ENCODE results near the gene CDK6. TPM values are rescaled to one million over a fixed set of nuclear protein-coding genes. Genes with fewer than 3 reads are reported as not detected.

CDK6 gene
- total RNA-seq, 1 donor, result 45.6 TPM

- no peak for DNase-seq (ENCODE audit: insufficient read length, low spot score, missing footprints)
- no peaks in the 10 kb centered on the region for H3K36me3 ChIP-seq (ENCODE audit: insufficient read depth, low read length)
- no peak overlapping the region for H2AFZ ChIP-seq (ENCODE audit: low read length)
- no peak overlapping the region for H3K4me3 ChIP-seq (ENCODE audit: insufficient read depth, low read length)
- H3K4me2 ChIP-seq (ENCODE audit: insufficient read depth, low read length), result no peak overlapping the region
- H3K27ac ChIP-seq (ENCODE audit: low read depth, low read length), result peak overlapping the region; percentile 55
- H3K4me1 ChIP-seq (ENCODE audit: insufficient read depth, low read length), result peaks cover 46% of the 10 kb centered on the region
- H3K9me3 ChIP-seq (ENCODE audit: low read depth, low read length), result no peaks in the 10 kb centered on the region
- H4K20me1 ChIP-seq (ENCODE audit: insufficient read depth, low read length), result peaks cover 3% of the 10 kb centered on the region
- no peak for TF ChIP-seq CTCF (IDR thresholded peaks at IDR 0.05; ENCODE audit: extremely low read depth, low read depth, low read length)
- peaks cover 48% of the 10 kb centered on the region for H3K79me2 ChIP-seq (ENCODE audit: insufficient read depth, low read length)
- H3K27me3 ChIP-seq (ENCODE audit: insufficient read depth, low read length), result no peaks in the 10 kb centered on the region
These were observed 191.8 kb downstream of the CDK6 start for GRCh38 chr7:92644406-92645113.

GRCh38 chr7:92643821-92644220 lies 192.6 kb downstream of the CDK6 start:
- no peak overlapping the region for H2AFZ ChIP-seq (ENCODE audit: low read length)
- H3K79me2 ChIP-seq (ENCODE audit: insufficient read depth, low read length), result peaks cover 44% of the 10 kb centered on the region
- no peak for TF ChIP-seq CTCF (IDR thresholded peaks at IDR 0.05; ENCODE audit: extremely low read depth, low read depth, low read length)
- no peaks in the 10 kb centered on the region for H3K36me3 ChIP-seq (ENCODE audit: insufficient read depth, low read length)
- DNase-seq (ENCODE audit: insufficient read length, low spot score, missing footprints), result no peak
- H3K4me2 ChIP-seq (ENCODE audit: insufficient read depth, low read length), result no peak overlapping the region
- no peak overlapping the region for H3K4me3 ChIP-seq (ENCODE audit: insufficient read depth, low read length)
- peaks cover 3% of the 10 kb centered on the region for H4K20me1 ChIP-seq (ENCODE audit: insufficient read depth, low read length)
- no peaks in the 10 kb centered on the region for H3K27me3 ChIP-seq (ENCODE audit: insufficient read depth, low read length)
- peaks cover 46% of the 10 kb centered on the region for H3K4me1 ChIP-seq (ENCODE audit: insufficient read depth, low read length)
- H3K9me3 ChIP-seq (ENCODE audit: low read depth, low read length), result no peaks in the 10 kb centered on the region
- H3K27ac ChIP-seq (ENCODE audit: low read depth, low read length), result peak overlapping the region; percentile 55

GRCh38 chr7:92641921-92642511 lies 194.4 kb downstream of the CDK6 start:
- H3K27me3 ChIP-seq (ENCODE audit: insufficient read depth, low read length), result no peaks in the 10 kb centered on the region
- H3K27ac ChIP-seq (ENCODE audit: low read depth, low read length), result peak overlapping the region; percentile 79
- no peak overlapping the region for H2AFZ ChIP-seq (ENCODE audit: low read length)
- no peaks in the 10 kb centered on the region for H4K20me1 ChIP-seq (ENCODE audit: insufficient read depth, low read length)
- peaks cover 46% of the 10 kb centered on the region for H3K4me1 ChIP-seq (ENCODE audit: insufficient read depth, low read length)
- H3K36me3 ChIP-seq (ENCODE audit: insufficient read depth, low read length), result no peaks in the 10 kb centered on the region
- H3K4me3 ChIP-seq (ENCODE audit: insufficient read depth, low read length), result no peak overlapping the region
- H3K4me2 ChIP-seq (ENCODE audit: insufficient read depth, low read length), result peak overlapping the region; percentile 56
- H3K79me2 ChIP-seq (ENCODE audit: insufficient read depth, low read length), result peaks cover 47% of the 10 kb centered on the region
- H3K9me3 ChIP-seq (ENCODE audit: low read depth, low read length), result no peaks in the 10 kb centered on the region
- TF ChIP-seq CTCF (IDR thresholded peaks at IDR 0.05; ENCODE audit: extremely low read depth, low read depth, low read length), result no peak
- DNase-seq (ENCODE audit: insufficient read length, low spot score, missing footprints), result no peak

DNA sequence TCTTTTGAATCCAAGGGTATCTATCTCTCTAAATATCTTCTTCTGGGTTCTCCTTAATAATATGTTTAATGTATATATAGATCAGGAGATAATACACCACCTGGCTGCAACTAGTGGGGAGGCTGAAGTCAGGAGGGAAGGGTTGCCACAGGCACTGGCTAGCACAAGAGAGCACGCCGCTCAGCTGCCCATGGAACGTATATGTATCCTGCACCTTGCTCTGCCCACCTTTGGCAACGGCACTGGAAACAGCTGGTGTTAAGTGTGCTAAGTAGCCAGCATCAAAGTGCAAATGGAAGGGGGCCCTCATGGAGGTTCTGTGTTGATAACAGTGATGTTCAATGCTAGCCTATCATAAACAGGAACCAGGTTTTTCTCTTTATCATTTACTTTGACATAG lies 196.4 kb downstream of the CDK6 start:
- H3K4me1 ChIP-seq (ENCODE audit: insufficient read depth, low read length), result peaks cover 46% of the 10 kb centered on the region
- H4K20me1 ChIP-seq (ENCODE audit: insufficient read depth, low read length), result no peaks in the 10 kb centered on the region
- no peak overlapping the region for H3K4me3 ChIP-seq (ENCODE audit: insufficient read depth, low read length)
- H3K4me2 ChIP-seq (ENCODE audit: insufficient read depth, low read length), result no peak overlapping the region
- no peaks in the 10 kb centered on the region for H3K27me3 ChIP-seq (ENCODE audit: insufficient read depth, low read length)
- H3K9me3 ChIP-seq (ENCODE audit: low read depth, low read length), result no peaks in the 10 kb centered on the region
- H2AFZ ChIP-seq (ENCODE audit: low read length), result no peak overlapping the region
- TF ChIP-seq CTCF (IDR thresholded peaks at IDR 0.05; ENCODE audit: extremely low read depth, low read depth, low read length), result no peak
- DNase-seq (ENCODE audit: insufficient read length, low spot score, missing footprints), result no peak
- peaks cover 41% of the 10 kb centered on the region for H3K79me2 ChIP-seq (ENCODE audit: insufficient read depth, low read length)
- H3K36me3 ChIP-seq (ENCODE audit: insufficient read depth, low read length), result no peaks in the 10 kb centered on the region
- H3K27ac ChIP-seq (ENCODE audit: low read depth, low read length), result no peak overlapping the region
